ENCODE data around the gene LRRC52. TPM values are rescaled to one million over a fixed set of nuclear protein-coding genes. Genes with fewer than 3 reads are reported as not detected.

LRRC52 gene
- total and polyA plus RNA-seq, 2 of the 8 experiments (the other 6 are each of a cell fraction or from before 2014, with no cell fraction given), result 0.05 TPM; not detected in 1

DNA sequence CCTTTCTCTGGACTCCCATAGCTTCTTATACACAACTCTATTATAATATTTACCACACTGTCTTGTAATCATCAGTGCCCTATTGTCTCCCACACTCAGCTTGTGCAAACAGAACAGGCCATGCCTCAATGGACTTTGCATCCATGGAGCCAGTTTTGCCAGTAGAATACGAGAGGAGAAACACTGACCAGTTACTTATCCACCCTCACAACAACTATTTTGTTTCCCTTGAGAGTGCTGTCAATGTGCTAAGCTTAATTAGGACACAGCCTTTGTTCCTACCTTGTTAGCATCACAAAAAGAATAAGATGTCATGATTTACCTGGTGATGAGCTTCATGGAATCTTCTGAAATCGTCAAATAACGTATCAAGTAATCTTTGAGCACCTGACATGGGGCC lies 18.1 kb upstream of the LRRC52 start (continued):
- TF ChIP-seq MAFK (IDR thresholded peaks at IDR 0.05; ENCODE audit: low read depth, low read length) (no peak), SP1 (IDR thresholded peaks at IDR 0.05; ENCODE audit: low read depth, low read length) (no peak), TAF7 (optimal IDR thresholded peaks at IDR 0.05; ENCODE audit: borderline replicate concordance, low read depth, low read length) (no peak), SUZ12 (IDR thresholded peaks at IDR 0.05; ENCODE audit: low read length) (no peak), RNF2 (IDR thresholded peaks at IDR 0.05; ENCODE audit: borderline replicate concordance, low read depth, low read length, missing control alignments, poor library complexity, severe bottlenecking) (no peak)
